Left renal cortex interstitium (tissue), 4 donors: Measurements from ENCODE around the gene TRIM7. TPM values are rescaled to one million over a fixed set of nuclear protein-coding genes. Genes with fewer than 3 reads are reported as not detected.
A peak's percentile ranks its signal among the peaks of the same experiment; 100 is the strongest.

Experiments
- DNase-seq, 4 donors: peaks; one replicate each; pipeline ENCODE4 v3.0.0-alpha.2; 2013; ENCODE audit warnings: low read depth in 4 of 4, low spot score in 2 of 4, missing footprints in 1 of 4
- polyA plus RNA-seq, 4 donors: library from polyadenylated mRNA; unstranded; fragments of 120-200 nt; gene quantifications; one replicate each; pipeline ENCODE4 v1.2.1, GENCODE V29; 2013; ENCODE audit not compliant: insufficient read length in 4 of 4

Gene TRIM7
- polyA plus RNA-seq, 4 donors, result 0.16 to 0.68 (median 0.25) TPM

GRCh38 chr5:181233801-181234454 is 28.9 kb upstream of the TRIM7 start:
- DNase-seq, result no peak

- DNase-seq, result no peak
Observed at GRCh38 chr5:181233088-181233800, 28.2 kb upstream of the TRIM7 start.

- DNase-seq, result no peak
Observed at GRCh38 chr5:181232593-181232992, 27.6 kb upstream of the TRIM7 start.

- DNase-seq, result no peak
Observed at GRCh38 chr5:181231432-181231831, 26.4 kb upstream of the TRIM7 start.

- DNase-seq, result no peak
Observed at GRCh38 chr5:181230551-181230950, 25.6 kb upstream of the TRIM7 start.

- DNase-seq, result no peak
Observed at GRCh38 chr5:181229996-181230395, 25.0 kb upstream of the TRIM7 start.

- no peak for DNase-seq
Observed at GRCh38 chr5:181224390-181225229, 19.6 kb upstream of the TRIM7 start.

- no peak for DNase-seq
Observed at GRCh38 chr5:181223729-181224389, 18.9 kb upstream of the TRIM7 start.

- peak in 3 of 4 donors; percentile 93 to 95 (median 93) for DNase-seq
Observed at GRCh38 chr5:181223058-181223728, 18.2 kb upstream of the TRIM7 start, which contains the start of gene TRIM41. TSS of gene TRIM41 (plus strand) at chr5:181223281. CDS start at chr5:181224000, 719 bp downstream.

- peak in 1 of 4 donors; percentile 62 for DNase-seq
Observed at GRCh38 chr5:181222630-181223057, 17.6 kb upstream of the TRIM7 start.

- peak in 3 of 4 donors; percentile 89 to 92 (median 90) for DNase-seq
Observed at GRCh38 chr5:181221792-181222629, 17.0 kb upstream of the TRIM7 start.

- DNase-seq, result no peak
Observed at GRCh38 chr5:181221105-181221791, 16.3 kb upstream of the TRIM7 start.

GRCh38 chr5:181220178-181220515 is 15.2 kb upstream of the TRIM7 start:
- no peak for DNase-seq

GRCh38 chr5:181219262-181220177 is 14.5 kb upstream of the TRIM7 start:
- DNase-seq, result no peak

GRCh38 chr5:181218795-181219124 is 13.8 kb upstream of the TRIM7 start:
- DNase-seq, result no peak

- no peak for DNase-seq
Observed at GRCh38 chr5:181217803-181218062, 12.7 kb upstream of the TRIM7 start.

GRCh38 chr5:181217111-181217802 is 12.3 kb upstream of the TRIM7 start:
- DNase-seq, result no peak
